ENCODE measurements around the gene DES. TPM values are rescaled to one million over a fixed set of nuclear protein-coding genes. Genes with fewer than 3 reads are reported as not detected.

Gene DES
- total RNA-seq, 4 donors from 2014 or later, result 82.0 to 574 (median 112) TPM

GRCh38 chr2:219417374-219417773 is 803 bp upstream of the DES start:
- DNase-seq, result no peak
- TF ChIP-seq, protein P1, sequence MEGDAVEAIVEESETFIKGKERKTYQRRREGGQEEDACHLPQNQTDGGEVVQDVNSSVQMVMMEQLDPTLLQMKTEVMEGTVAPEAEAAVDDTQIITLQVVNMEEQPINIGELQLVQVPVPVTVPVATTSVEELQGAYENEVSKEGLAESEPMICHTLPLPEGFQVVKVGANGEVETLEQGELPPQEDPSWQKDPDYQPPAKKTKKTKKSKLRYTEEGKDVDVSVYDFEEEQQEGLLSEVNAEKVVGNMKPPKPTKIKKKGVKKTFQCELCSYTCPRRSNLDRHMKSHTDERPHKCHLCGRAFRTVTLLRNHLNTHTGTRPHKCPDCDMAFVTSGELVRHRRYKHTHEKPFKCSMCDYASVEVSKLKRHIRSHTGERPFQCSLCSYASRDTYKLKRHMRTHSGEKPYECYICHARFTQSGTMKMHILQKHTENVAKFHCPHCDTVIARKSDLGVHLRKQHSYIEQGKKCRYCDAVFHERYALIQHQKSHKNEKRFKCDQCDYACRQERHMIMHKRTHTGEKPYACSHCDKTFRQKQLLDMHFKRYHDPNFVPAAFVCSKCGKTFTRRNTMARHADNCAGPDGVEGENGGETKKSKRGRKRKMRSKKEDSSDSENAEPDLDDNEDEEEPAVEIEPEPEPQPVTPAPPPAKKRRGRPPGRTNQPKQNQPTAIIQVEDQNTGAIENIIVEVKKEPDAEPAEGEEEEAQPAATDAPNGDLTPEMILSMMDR (IDR thresholded peaks at IDR 0.05), result no peak
- no peak for TF ChIP-seq POLR2A (IDR thresholded peaks at IDR 0.05)
- peak overlapping the region in 2 of 4 donors; percentile 40 to 90 for H3K27ac ChIP-seq
- H3K9me3 ChIP-seq, result no peaks in the 10 kb centered on the region
- no peak overlapping the region for H3K4me3 ChIP-seq
- peaks cover 0 to 12% (median 0%) of the 10 kb centered on the region in 4 donors for H3K4me1 ChIP-seq
- peaks cover 0 to 10% of the 10 kb centered on the region in 2 donors for H3K27me3 ChIP-seq
- no peaks in the 10 kb centered on the region for H3K36me3 ChIP-seq

DNA sequence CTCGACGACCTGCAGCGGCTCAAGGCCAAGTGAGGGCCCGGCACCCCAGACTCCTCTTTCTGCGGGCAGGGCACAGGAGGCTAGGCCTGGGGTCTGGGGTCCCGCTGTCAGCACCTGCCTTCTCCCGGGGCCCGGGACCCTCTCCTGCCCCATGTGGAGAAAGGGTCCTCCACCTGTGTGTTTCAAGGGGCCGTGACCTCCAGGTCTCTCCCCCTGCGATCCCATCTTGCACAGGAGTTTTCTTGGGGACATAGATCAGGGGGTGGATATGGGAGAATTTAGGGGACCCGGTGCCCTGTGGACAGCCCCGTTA is 791 bp downstream of the DES start:
- Histone ChIP-seq H3K9me3 (no peaks in the 10 kb centered on the region), H3K27ac (peak overlapping the region in 2 of 4 donors; percentile 40 to 90), H3K4me1 (peaks cover 0 to 12% (median 0%) of the 10 kb centered on the region in 4 donors), H3K4me3 (peak overlapping the region in 2 of 4 donors; percentile 26 to 51), H3K27me3 (peaks cover 0 to 10% of the 10 kb centered on the region in 2 donors), H3K36me3 (no peaks in the 10 kb centered on the region)
- TF ChIP-seq, protein P1 (IDR thresholded peaks at IDR 0.05), result no peak
- no peak for TF ChIP-seq POLR2A (IDR thresholded peaks at IDR 0.05)
- no peak for DNase-seq

GRCh38 chr2:219419331-219420197 is 1.4 kb downstream of the DES start:
- Histone ChIP-seq H3K36me3 (no peaks in the 10 kb centered on the region), H3K4me1 (peaks cover 0 to 12% (median 0%) of the 10 kb centered on the region in 4 donors), H3K27me3 (peaks cover 0 to 10% of the 10 kb centered on the region in 2 donors), H3K9me3 (no peaks in the 10 kb centered on the region), H3K4me3 (peak overlapping the region in 2 of 4 donors; percentile 26 to 51), H3K27ac (peak overlapping the region in 2 of 4 donors; percentile 40 to 90)
- TF ChIP-seq, protein P1 (IDR thresholded peaks at IDR 0.05), result no peak
- no peak for TF ChIP-seq POLR2A (IDR thresholded peaks at IDR 0.05)
- DNase-seq, result no peak

GRCh38 chr2:219420687-219421086 is 2.5 kb downstream of the DES start:
- no peaks in the 10 kb centered on the region for H3K36me3 ChIP-seq
- no peak for TF ChIP-seq POLR2A (IDR thresholded peaks at IDR 0.05)
- TF ChIP-seq, protein P1 (IDR thresholded peaks at IDR 0.05), result no peak
- peaks cover 0 to 10% of the 10 kb centered on the region in 2 donors for H3K27me3 ChIP-seq
- H3K9me3 ChIP-seq, result no peaks in the 10 kb centered on the region
- H3K4me1 ChIP-seq, result peaks cover 0 to 12% (median 0%) of the 10 kb centered on the region in 4 donors
- peak overlapping the region in 1 of 4 donors; percentile 90 for H3K27ac ChIP-seq
- no peak for DNase-seq
- H3K4me3 ChIP-seq, result peak overlapping the region in 1 of 4 donors; percentile 51

DNA sequence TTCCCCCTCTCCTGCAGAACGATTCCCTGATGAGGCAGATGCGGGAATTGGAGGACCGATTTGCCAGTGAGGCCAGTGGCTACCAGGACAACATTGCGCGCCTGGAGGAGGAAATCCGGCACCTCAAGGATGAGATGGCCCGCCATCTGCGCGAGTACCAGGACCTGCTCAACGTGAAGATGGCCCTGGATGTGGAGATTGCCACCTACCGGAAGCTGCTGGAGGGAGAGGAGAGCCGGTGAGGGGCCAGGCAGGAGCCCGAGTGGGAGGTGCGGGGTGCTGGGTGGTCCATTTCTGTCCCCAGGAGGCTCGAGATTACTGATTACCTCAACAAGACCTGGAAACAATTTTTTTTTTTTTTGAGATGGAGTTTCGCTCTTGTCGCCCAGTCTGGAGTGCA is 3.1 kb downstream of the DES start:
- peak overlapping the region in 1 of 4 donors; percentile 51 for H3K4me3 ChIP-seq
- peaks cover 0 to 10% of the 10 kb centered on the region in 2 donors for H3K27me3 ChIP-seq

More for the DNA sequence above, 3.1 kb downstream of the DES start:
- H3K27ac ChIP-seq, result peak overlapping the region in 1 of 4 donors; percentile 90
- H3K4me1 ChIP-seq, result peaks cover 0 to 12% (median 0%) of the 10 kb centered on the region in 4 donors
- no peaks in the 10 kb centered on the region for H3K36me3 ChIP-seq
- H3K9me3 ChIP-seq, result no peaks in the 10 kb centered on the region
- DNase-seq, result no peak
- TF ChIP-seq, protein P1 (IDR thresholded peaks at IDR 0.05), result no peak
- no peak for TF ChIP-seq POLR2A (IDR thresholded peaks at IDR 0.05)

Measured in Peyer's patch (tissue), 4 donors.